GM12892 (cell line): ENCODE results near the gene AMOTL1.

ENCODE experiments used
- DNase-seq: peaks from one replicate; pipeline ENCODE4 v3.0.0; 2011; ENCODE audit not compliant: insufficient read length
- FAIRE-seq: peaks from 2 replicates; lab custom pipeline; 2011; peaks lifted over from hg19 to GRCh38; lab: Jason Lieb, UNC
- POLR2A ChIP-seq: IDR thresholded peaks from 2 replicates; pipeline ENCODE4 v1.6.1; 2011; ENCODE audit warnings: low read depth, low read length, control low read depth
- POLR2AphosphoS5 ChIP-seq: IDR thresholded peaks from 2 replicates; pipeline ENCODE4 v1.6.1; 2011; ENCODE audit warnings: low read depth, low read length, control low read depth
- TAF1 ChIP-seq: IDR thresholded peaks from 2 replicates; pipeline ENCODE4 v1.6.1; 2011; ENCODE audit warnings: low read depth, mild to moderate bottlenecking, control low read depth, low read length, borderline replicate concordance

AMOTL1 gene

GRCh38 chr11:94922321-94923003 is 154.3 kb downstream of the AMOTL1 start:
- no peak for TF ChIP-seq POLR2AphosphoS5
- no peak for TF ChIP-seq TAF1
- TF ChIP-seq POLR2A = no peak
- no peak for FAIRE-seq
- no peak for DNase-seq

- no peak for DNase-seq
- TF ChIP-seq POLR2AphosphoS5 = no peak
- no peak for TF ChIP-seq POLR2A
- no peak for TF ChIP-seq TAF1
- FAIRE-seq = no peak
These were observed 154.8 kb downstream of the AMOTL1 start for GRCh38 chr11:94923004-94923334.

- peak; percentile 54 for FAIRE-seq
- no peak for DNase-seq
These were observed 156.0 kb downstream of the AMOTL1 start for GRCh38 chr11:94924171-94924572.

GRCh38 chr11:94924612-94925011 is 156.5 kb downstream of the AMOTL1 start:
- TF ChIP-seq POLR2A (no peak), TAF1 (no peak), POLR2AphosphoS5 (no peak)
- DNase-seq (no peak), FAIRE-seq (no peak)

More at GRCh38 chr11:94924171-94924572, 156.0 kb downstream of the AMOTL1 start:
- TF ChIP-seq POLR2AphosphoS5 (no peak), TAF1 (no peak), POLR2A (no peak)

- FAIRE-seq = no peak
- DNase-seq = no peak
- TF ChIP-seq POLR2AphosphoS5 (no peak), POLR2A (no peak), TAF1 (no peak)
These were observed 157.5 kb downstream of the AMOTL1 start for GRCh38 chr11:94925422-94926270.

GRCh38 chr11:94926271-94926625 is 158.1 kb downstream of the AMOTL1 start:
- FAIRE-seq (peak; percentile 30), DNase-seq (no peak)
- TF ChIP-seq POLR2AphosphoS5 (no peak), POLR2A (no peak), TAF1 (no peak)
